HG03103 (cell line): ENCODE measurements around the gene EFHD2.
"Not testable (repeated sequence)": the region's sequence is repeated elsewhere in the genome, so short reads cannot be mapped to it uniquely, and the experiment has no call there.

Source experiments
- ATAC-seq: cut with Tn5 transposase; IDR thresholded peaks from one replicate; pipeline ENCODE4 v1.9.1; 2021; ENCODE audit warnings: low read depth; ENCODE audit not compliant: unreplicated experiment

Gene EFHD2

DNA sequence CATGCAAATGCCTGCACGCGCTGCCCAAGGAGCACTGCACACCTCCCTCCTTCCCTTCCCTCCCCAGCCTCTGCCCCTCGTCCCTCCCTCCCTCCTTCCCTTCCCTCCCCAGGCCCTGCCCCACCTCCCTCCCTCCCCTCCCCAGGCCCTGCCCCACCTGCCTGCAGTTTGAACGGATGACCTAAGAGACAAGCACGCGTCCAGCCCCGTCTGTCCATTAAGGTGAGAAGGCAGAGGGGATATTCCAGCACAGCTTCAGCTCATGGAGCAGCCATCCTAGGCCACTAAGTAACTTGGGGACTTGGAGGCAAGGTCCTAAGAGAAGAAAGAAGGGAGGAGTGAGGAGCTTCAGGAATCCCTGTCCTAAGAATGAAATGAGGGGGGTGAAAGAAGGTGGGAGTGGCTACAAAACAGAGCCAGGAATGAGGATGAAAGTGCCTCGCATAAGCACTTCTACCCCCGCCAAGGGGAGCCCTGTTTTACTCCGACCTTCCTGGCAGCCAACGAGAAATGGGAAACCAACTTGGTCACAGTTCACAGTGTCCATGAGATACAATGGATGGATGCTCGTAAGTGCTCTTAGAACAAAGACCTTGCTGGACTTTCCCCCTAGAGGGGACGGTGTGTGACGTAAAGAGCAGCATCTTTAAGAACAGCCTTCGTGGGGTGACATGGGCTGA lies 21.3 kb upstream of the EFHD2 start:
- no peak for ATAC-seq

DNA sequence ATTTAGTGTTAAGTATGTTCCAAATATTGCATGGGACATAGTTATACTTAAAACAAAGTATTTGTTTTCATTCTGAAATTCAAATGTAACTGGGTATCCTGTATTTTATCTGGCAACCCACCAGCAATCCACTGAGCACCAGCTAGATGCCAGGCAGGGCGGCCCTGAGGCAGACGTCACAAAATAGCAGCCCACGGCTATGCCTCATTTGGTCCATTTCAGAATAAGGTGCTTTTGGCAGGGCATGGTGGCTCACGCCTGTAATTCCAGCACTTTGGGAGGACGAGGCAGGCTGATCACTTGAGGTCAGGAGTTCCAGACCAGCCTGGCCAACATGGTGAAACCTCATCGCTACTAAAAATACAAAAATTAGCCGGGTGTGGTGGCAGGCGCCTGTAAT lies 19.9 kb upstream of the EFHD2 start:
- ATAC-seq, result not testable (repeated sequence)

DNA sequence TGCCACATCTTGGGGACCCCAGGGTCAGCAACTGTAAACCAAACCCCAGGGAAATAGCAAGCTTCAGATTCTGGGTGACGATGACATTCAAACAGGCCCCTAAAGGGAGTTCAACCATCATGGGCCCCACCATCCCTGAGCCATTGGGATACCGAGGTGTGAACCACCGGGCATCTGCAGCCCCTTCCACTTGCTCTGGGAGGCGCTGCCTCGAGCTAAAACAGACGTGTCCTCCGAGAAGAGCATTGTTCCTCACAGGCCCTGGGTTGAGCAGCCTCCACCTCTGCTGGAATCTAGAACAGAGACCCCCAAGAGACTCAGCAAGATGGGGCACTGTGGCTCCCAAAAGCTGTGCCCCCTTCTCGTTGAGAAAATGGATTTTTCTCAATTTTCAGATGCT lies 19.0 kb upstream of the EFHD2 start:
- ATAC-seq, result no peak

DNA sequence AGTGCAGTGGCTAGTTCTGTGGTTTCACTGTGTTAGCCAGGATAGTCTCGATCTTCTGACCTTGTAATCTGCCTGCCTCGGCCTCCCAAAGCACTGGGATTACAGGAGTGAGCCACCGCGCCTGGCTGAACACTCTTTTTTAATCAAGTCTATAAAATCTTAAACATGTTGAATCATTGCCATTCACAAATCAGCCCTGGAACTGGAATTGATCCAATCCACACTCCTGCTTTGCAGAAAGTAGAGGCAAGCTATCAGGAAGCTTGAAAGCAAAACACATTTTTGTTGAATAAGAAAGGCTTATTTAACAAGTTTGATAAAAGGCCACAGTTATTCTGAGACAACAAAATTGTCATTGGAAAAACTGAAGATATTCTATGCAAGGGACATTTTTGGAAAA lies 18.3 kb upstream of the EFHD2 start:
- ATAC-seq, result no peak

DNA sequence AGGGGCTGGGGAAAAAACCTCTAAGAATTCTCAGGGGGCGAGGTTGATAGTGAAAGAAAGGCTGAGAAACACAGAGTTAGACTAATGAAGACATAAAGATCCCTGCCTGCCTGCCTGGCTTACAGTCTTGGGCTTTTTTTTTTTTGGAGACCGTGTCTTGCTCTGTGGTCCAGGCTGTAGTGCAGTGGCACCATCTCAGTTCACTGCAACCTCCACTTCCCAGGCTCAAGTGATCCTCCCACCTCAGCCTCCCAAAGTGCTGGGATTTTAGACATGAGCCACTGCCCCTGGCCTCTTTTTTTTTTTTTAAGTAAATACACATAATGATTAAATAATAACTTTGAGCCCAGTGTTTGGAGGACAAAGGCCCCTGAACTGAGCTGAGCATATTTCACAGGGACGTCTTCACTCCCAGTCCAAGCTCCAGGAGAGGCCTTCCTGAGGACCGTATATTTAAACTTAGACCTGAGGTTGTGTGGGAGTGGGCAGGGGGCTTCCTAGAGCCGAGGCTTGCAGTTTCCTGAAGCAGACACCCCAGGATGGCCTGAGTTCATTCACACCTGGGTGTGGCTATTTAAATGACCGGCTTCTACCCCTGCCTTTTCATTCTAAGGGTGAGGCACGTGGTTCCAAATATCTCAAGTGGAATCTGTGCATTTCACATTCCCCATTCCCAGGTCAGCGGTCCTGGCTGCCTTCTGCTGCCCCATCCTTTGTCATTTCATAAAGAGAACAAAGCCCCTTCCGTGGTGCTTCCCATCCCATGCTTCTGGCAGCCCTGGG lies 16.0 kb upstream of the EFHD2 start:
- no peak for ATAC-seq

DNA sequence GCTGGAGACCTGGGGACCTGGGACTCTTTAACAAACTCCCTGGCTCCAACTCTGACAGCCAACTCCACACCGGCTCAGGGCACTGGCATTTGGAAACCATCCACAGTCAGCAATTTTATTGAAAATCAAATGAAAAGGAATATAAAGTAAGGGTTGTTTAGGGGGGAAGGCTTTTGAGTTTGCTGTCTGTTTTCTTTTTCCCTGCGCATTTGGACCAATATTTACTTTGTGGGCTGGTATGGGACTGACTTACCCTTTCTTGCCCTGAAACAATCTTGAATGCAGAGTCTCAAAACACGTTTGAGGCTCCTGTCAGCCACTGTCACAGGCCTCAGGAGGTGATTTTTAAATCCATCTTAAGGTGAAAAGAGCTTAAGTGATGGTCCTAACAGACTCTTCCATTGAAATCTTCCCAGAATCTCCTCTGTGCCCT lies 15.4 kb upstream of the EFHD2 start:
- ATAC-seq, result no peak

DNA sequence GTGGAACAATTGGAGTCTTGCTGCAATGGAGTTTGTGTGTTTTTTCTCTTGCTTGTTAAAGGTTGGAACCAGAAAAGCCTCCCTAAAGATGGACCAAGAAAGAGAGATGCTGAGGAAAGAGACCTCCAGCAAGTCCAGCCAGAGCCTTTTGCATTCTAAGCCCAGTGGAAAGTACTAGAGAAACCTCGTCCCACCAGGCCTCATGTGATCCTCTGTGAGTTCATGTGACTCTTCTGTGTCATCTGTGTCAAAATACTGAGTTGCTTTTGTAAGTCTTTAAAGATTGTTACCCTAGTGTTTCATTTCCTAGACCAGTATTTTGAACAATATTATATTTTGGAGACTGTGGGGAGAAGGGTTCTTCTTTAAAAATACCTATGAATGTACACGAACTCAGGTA lies 12.5 kb upstream of the EFHD2 start:
- ATAC-seq, result no peak

DNA sequence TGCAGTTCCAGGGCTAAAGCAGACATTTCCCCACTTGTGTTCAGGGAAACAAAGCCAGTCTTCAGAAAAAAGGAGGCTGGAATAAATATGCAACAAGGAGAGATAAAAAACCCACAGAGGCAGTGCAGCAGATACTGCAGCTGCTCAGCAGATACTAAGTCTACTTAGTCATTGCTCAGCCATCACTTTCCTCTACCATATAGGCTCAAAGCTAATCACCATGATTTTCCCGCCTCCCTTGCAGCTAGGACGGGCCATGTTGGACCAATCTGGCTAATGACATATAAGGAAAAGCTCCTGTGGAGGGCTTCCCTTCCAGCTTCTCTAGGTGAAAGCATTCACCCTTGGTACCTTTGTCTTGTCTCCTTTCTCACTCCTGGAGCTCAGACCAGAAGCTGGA lies 10.0 kb upstream of the EFHD2 start:
- ATAC-seq, result no peak

DNA sequence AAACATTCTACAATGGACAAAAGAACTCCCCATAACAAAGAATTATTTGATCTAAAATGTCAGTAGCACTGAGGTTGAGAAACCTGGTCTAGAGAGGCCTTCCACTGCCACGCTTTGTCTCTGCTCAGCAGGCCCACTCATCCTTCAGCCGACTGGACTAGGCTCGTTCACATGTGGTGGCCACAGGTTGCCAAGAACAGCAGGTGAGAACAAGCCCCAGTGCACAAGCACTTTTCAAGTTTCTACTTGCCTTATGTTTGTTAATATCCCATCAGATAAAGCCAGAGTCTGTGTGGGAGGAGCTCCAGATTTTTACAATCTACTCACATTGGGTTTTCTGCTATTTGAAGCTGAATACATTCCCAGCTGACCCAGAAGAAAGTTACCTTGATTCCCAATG lies 9.1 kb upstream of the EFHD2 start:
- no peak for ATAC-seq

DNA sequence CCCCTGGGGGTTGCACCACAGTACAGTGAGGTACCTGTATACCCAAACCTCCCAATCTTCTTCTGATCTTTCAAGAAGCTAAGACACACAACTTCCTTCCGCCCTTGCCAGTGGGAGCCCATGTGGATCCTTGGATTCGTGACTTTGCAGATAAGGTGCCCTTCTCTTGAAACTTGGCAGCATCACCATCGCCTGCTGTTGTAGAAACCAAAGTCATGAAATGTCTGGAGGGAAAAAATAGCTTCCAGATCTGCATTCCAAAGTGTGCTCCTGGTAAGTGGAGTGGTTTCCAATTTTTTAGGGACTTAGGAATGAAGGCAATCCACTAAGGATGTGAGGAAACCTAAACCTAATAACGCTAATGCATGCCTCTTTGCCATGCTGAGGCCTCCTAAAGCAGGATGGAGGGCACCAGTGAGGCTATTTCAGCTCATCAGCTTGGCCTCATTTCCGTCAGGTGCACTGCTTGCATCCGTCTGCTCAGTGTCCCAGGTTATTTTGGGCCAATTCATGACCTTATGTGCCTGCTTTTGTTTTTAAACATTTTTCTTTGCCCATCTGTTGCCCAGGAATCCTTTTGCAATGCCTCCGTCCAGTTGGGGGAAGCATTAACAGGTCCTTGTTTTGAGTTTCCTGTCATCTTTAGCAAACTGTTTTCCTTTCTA lies 8.2 kb upstream of the EFHD2 start:
- ATAC-seq, result no peak

DNA sequence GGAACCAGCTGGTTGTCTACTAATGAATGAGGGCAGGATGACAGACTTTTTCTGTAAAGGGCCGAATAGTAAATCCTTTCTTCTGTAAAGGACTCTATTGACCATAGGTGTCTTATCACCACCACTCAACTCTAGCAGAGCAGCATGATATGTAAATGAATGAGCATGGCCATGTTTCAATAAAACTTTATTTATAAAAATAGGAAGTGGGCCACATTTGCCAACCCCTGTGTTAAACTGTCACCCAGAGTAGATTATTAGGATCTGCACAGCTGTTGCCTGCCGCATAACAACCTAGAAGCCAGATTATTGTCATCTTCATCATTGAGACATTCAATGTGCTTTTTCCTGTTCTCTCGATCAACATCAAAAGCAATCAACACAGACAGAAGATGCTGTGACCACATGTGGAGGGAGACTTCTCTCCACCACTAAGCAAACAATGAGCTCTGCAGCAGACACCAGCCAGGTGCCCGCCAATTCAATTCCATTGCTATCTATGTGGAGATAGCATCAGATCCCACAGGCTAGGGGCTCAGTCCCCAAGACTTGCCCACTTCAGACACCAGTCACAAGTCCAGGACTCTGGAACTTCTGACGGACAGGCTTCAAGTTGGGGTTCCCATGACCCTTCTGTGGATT lies 6.8 kb upstream of the EFHD2 start:
- ATAC-seq, result no peak

DNA sequence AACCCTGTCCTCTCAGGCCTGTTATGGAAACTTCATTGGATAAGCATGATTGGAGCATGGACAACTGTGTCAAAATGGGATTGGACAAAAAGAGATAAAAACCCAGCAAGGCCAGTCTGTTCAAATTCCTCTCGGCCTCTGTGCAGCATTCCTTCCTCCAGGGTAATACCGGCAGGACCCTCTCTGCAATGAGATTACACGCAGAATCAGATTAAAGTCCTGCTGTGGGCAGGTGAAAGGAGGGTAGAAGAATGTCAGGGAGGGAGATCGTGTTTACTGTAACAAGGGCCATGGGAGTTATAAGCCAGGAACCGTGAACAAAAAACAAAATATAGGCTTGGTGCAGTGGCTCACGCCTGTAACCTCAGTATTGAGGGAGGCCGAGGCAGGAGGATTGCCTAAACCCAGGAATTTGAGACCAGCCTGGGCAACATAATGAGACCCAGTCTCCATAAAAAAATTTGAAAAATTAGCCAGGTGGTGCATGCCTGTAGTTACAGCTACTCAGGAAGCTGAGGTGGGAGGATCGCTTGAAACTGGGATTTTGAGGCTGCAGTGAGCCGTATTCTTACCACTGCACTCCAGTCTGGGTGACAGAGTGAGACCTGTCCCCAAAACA lies 5.6 kb upstream of the EFHD2 start:
- ATAC-seq, result no peak

DNA sequence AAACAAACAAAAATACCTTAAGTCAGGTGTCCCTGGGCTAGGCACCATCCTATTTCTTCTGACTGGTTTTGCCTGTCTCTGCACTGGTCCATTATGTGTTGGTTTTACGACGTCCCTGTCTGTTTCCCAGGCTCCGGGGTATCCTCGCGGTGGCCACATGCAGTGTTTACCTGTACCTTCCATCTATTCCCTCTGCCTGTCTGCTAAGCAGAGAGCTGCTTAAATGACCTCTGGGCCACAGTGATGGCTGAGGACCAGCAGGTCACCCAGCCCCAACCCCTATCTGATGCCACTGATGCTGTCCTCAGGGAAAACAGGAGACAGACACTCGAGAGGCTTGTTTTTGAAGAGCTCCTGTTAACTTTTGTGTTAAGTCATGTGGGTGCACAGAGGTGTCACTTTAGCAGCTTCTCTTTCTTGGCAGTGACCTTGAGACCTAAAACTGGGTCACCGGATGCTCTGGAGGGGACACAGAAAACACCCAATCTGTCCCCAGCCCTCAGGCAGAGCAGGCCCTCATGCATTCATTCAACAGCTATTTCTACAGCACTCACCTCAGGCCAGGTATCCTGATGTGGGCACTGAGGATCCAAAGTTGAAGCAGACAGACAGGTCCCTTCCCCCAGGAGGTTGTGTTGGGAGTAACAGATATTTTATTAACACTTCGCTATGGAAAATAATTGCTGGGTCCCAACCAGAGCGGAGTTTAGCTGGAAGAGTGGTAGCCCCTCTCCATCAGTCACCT lies 4.4 kb upstream of the EFHD2 start:
- no peak for ATAC-seq

DNA sequence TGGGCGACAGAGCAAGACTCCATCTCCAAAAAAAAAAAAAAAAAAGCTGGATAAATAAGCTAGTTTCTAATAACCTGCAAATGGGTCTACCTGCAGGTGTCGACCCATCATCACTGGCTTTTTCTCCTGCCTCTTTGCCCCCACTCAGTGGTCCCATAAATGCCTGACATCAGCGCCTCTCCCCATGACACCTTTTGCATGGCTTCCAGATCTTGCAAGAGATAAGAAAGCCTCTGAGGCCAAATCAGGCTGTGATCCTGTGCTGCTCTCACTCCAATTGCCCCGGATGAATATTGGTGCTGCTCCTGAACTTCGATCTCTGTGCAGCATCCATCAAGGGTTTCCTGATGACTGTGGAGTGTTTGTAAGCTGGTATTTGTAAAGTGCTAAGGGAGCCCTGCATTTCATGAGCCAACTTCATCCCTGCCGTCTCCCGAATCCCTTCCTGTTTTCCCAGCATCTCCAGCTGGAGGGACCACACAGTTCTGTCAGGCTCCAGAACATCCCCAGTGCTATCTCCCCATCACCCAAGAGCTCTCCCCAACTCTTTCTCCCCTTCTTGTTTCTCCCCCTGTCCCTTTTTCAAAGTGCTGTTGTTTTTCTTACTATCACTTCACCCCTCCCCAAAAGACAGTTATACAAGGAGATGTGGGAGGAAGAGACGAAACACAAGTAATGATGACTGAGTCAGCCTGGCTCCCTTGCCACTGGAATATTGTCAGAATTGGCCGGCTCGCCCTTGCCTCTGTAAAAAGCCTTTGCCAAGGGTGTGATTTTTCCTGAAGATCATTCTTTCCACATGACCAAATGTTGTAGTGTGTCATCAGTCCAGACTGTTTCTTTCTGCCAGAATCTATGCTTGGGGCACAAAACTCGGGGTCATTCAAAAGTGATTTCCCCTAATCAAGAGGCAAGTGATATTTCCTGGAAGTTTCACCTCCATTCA lies 2.8 kb upstream of the EFHD2 start:
- ATAC-seq, result no peak

DNA sequence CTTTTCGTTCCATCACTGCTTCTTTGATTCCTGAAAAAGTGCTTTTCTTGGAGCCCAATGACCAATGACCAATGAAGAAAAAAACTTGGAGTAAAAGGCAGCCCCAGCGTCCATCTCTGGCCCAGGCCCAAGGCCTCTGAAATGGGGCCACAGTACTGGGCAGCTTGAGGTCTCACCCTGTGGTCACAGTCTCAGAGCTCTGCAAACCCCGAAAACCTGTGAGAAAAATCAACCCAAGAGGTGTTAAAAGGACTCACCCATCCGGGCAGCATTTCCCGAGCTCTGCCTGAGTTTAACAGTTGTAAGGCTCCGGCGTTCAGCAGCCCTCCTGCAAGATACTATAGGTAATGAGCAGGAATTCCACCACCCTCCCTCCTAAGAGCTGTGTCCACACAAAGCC lies 2.1 kb upstream of the EFHD2 start:
- ATAC-seq, result no peak

DNA sequence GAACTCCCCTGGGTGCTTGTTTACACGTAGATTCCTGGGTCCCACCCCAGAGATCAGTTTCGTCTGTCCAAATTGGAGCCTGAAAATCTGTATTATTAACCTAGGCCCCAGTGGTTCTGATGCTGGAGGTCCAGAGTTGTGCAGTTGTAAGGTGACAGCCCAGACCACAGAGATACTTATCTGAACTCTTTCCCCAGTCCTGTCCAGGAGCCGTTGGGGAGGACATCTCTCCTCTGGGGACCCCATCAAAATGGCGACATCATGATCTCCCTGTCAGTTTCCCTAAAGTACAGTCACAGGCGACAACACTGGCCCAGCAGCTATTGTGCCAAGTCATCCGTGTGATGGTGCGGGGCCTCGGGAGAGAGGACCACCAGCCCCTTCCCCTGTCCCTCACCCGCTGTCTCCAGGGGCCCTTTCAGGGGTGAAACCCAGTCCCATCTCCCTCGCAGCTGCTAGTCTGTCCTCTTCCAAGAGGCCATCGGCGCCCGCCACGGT lies 749 bp upstream of the EFHD2 start:
- no peak for ATAC-seq

DNA sequence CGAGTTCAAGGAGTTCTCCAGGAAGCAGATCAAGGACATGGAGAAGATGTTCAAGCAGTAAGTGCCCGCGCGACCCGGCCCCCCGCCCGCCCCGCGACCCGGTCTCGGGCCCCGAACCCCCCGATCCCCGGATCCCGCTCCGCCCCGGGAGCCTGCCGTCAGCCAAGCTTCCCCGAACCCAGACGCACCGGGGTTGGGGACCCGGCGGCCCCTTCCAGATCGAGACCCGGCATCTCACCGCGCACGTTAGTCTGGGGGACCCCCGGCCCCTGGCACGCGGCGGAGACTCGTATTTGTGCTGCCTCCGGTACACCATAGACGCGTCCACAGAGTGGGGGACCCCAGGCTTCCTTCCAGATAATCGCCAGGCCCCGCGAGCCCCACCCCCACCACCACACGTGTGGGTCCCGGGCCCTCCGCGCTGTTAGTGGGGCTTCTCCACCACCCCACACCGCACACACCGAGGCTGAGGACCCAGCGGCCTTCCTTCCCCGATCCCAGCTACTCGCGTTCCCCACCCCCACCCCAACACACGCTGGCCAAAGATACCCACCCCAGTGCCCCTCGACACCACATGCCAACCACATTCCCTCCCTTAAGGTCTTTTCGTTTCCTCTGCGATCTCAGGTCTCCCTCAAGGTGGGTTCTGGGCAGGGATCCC lies 665 bp downstream of the EFHD2 start:
- no peak for ATAC-seq

DNA sequence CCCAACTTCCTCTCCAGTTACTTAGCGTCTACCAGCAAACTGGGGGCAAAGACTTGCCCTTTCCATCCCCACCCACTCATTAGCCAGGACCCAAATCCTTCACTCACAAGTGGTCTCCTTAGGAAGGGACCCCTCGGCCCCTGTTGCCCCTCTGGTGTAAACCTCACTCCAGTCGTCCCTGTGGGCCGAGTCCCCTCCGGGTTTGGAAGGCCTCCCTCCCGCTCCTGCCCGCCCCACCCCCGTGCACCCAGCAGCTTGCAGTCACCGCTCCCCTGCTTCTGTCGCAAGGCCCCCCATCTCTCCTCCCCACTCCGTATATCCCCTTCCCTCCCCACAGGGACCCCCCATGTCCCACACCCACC lies 1.2 kb downstream of the EFHD2 start:
- no peak for ATAC-seq
